RWPE2 (cell line): Measurements from ENCODE around the gene GPC5.

Experiments
- ATAC-seq: fragments of 200-7000 bp; cut with Tn5 transposase; 3 replicates; pipeline ENCODE4 v1.9.1; 2021; ENCODE audit warnings: low read depth
- DNase-seq: peaks from one replicate; pipeline ENCODE4 v3.0.0-alpha.2; 2020; ENCODE audit warnings: low spot score
- H3K27ac ChIP-seq: fragments of 450-650 bp; 2 replicates; pipeline ENCODE4 v1.5.1; 2017; ENCODE audit warnings: mild to moderate bottlenecking; ENCODE audit not compliant: poor library complexity, severe bottlenecking
- H3K27me3 ChIP-seq: fragments of 250-450 bp; sonication (Bioruptor Pico); 2 replicates; pipeline ENCODE4 v1.5.1; 2021; ENCODE audit warnings: mild to moderate bottlenecking, moderate library complexity; ENCODE audit not compliant: insufficient read depth, poor library complexity, severe bottlenecking
- H3K36me3 ChIP-seq: fragments of 250-450 bp; sonication (Bioruptor Pico); 2 replicates; pipeline ENCODE4 v1.5.1; 2020; ENCODE audit warnings: low read depth, mild to moderate bottlenecking, moderate library complexity
- H3K4me1 ChIP-seq: fragments of 250-450 bp; sonication (Bioruptor Pico); 2 replicates; pipeline ENCODE4 v1.5.1; 2021; ENCODE audit warnings: mild to moderate bottlenecking, moderate library complexity; ENCODE audit not compliant: insufficient read depth, poor library complexity, severe bottlenecking
- H3K4me3 ChIP-seq: fragments of 250-450 bp; sonication (Bioruptor Pico); 2 replicates; pipeline ENCODE4 v1.5.1; 2021; ENCODE audit warnings: mild to moderate bottlenecking, moderate library complexity; ENCODE audit not compliant: severe bottlenecking
- H3K9me3 ChIP-seq: fragments of 250-450 bp; sonication (Bioruptor Pico); 2 replicates; pipeline ENCODE4 v1.5.1; 2021; ENCODE audit warnings: mild to moderate bottlenecking, moderate library complexity; ENCODE audit not compliant: severe bottlenecking
- CTCF ChIP-seq: fragments of 450-650 bp; IDR thresholded peaks from one replicate; pipeline ENCODE4 v1.5.1; 2017; ENCODE audit warnings: mild to moderate bottlenecking, moderate library complexity; ENCODE audit not compliant: poor library complexity, severe bottlenecking

Gene GPC5

GRCh38 chr13:91868351-91868750 lies 469.9 kb downstream of the GPC5 start:
- H3K9me3 ChIP-seq, result no peaks in the 10 kb centered on the region
- no peaks in the 10 kb centered on the region for H3K4me1 ChIP-seq
- no peak overlapping the region for H3K4me3 ChIP-seq
- ATAC-seq (no peak), DNase-seq (no peak)
- no peak for TF ChIP-seq CTCF
- no peaks in the 10 kb centered on the region for H3K27me3 ChIP-seq
- no peaks in the 10 kb centered on the region for H3K36me3 ChIP-seq
- H3K27ac ChIP-seq, result no peak overlapping the region

- no peaks in the 10 kb centered on the region for H3K9me3 ChIP-seq
- H3K27ac ChIP-seq, result no peak overlapping the region
- no peak for ATAC-seq
- H3K4me3 ChIP-seq, result no peak overlapping the region
- no peak for TF ChIP-seq CTCF
- no peaks in the 10 kb centered on the region for H3K4me1 ChIP-seq
- H3K27me3 ChIP-seq, result no peaks in the 10 kb centered on the region
- no peak for DNase-seq
- no peaks in the 10 kb centered on the region for H3K36me3 ChIP-seq
Measured at GRCh38 chr13:91878491-91878890, 480.1 kb downstream of the GPC5 start.

GRCh38 chr13:91879360-91879759 lies 480.9 kb downstream of the GPC5 start:
- Histone ChIP-seq H3K4me3 (no peak overlapping the region), H3K27ac (no peak overlapping the region), H3K4me1 (no peaks in the 10 kb centered on the region), H3K27me3 (no peaks in the 10 kb centered on the region), H3K36me3 (no peaks in the 10 kb centered on the region), H3K9me3 (no peaks in the 10 kb centered on the region)
- no peak for TF ChIP-seq CTCF
- DNase-seq (no peak), ATAC-seq (no peak)

GRCh38 chr13:91882918-91883317 lies 484.5 kb downstream of the GPC5 start:
- H3K27me3 ChIP-seq, result no peaks in the 10 kb centered on the region
- no peak overlapping the region for H3K27ac ChIP-seq
- DNase-seq (no peak), ATAC-seq (no peak)
- no peak for TF ChIP-seq CTCF
- H3K9me3 ChIP-seq, result no peaks in the 10 kb centered on the region
- no peaks in the 10 kb centered on the region for H3K4me1 ChIP-seq
- no peaks in the 10 kb centered on the region for H3K36me3 ChIP-seq
- H3K4me3 ChIP-seq, result no peak overlapping the region

GRCh38 chr13:91889641-91890040 lies 491.2 kb downstream of the GPC5 start:
- no peak overlapping the region for H3K4me3 ChIP-seq
- no peaks in the 10 kb centered on the region for H3K9me3 ChIP-seq
- no peak overlapping the region for H3K27ac ChIP-seq
- DNase-seq, result no peak
- no peaks in the 10 kb centered on the region for H3K4me1 ChIP-seq
- no peaks in the 10 kb centered on the region for H3K36me3 ChIP-seq
- TF ChIP-seq CTCF, result no peak
- ATAC-seq, result no peak
- H3K27me3 ChIP-seq, result no peaks in the 10 kb centered on the region
